SK-N-DZ (cell line): ENCODE results near the gene YIPF3. TPM values are rescaled to one million over a fixed set of nuclear protein-coding genes. Genes with fewer than 3 reads are reported as not detected.
"Not testable (repeated sequence)": the region's sequence is repeated elsewhere in the genome, so short reads cannot be mapped to it uniquely, and the experiment has no call there.

ENCODE experiments used
- DNase-seq: peaks from one replicate; pipeline ENCODE4 v3.0.0-alpha.2; 2015; ENCODE audit warnings: low spot score
- polyA plus RNA-seq, 2 experiments: library from polyadenylated mRNA; depleted of rRNA; stranded (reverse); fragments of >200 nt; gene quantifications; 2 replicates each; pipeline ENCODE4 v1.2.3, GENCODE V29; 2014

The YIPF3 gene
- polyA plus RNA-seq (2014; cell fraction: cytosol; rRNA removed), result 182 and 205 TPM in 2 replicates
- polyA plus RNA-seq (2014; cell fraction: nucleus; rRNA removed), result 152 and 201 TPM in 2 replicates

DNA sequence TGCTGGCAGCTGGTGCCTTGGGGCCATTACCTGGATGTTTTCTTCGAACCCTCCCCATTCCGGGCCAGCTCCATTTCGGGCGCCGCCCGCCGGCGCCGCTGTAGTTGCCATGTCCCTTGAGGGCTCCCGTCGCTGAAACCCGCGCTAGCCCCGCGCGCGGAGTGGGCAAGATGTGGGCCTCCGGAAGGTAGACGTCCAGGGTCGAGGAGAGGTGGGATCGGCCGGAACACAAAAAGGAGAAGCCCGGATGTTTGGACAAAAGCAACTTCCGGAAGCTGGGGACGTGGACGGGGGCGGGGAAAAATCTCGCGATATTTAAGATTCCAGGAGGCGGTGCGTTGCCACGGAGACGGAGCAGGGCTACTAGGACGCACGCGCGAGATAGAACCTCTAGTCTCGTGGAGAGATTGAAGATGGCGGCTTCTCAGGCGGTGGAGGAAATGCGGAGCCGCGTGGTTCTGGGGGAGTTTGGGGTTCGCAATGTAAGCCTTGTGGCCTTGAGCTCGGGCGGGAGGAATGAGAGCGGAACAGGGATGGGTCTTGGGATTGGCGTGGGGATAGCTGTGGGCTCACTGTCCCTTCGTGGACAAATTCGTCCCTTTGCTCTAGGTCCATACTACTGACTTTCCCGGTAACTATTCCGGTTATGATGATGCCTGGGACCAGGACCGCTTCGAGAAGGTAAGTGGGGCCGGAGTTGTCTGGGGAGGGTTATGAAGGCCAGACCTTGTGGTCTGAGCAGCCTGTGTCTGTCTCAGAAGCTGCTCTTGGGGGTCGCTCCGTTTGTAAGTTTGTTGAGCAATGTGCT lies at the start of gene YIPF3, which contains the start of gene POLR1C:
YIPF3 (minus strand) TSS at position 230 of the 808 bp plus-strand sequence; CDS start at position 111, 119 bp downstream.
POLR1C (plus strand) TSS at position 393 of the 808 bp plus-strand sequence; CDS start at position 414, 21 bp downstream.
- DNase-seq, result peak; percentile 98

DNA sequence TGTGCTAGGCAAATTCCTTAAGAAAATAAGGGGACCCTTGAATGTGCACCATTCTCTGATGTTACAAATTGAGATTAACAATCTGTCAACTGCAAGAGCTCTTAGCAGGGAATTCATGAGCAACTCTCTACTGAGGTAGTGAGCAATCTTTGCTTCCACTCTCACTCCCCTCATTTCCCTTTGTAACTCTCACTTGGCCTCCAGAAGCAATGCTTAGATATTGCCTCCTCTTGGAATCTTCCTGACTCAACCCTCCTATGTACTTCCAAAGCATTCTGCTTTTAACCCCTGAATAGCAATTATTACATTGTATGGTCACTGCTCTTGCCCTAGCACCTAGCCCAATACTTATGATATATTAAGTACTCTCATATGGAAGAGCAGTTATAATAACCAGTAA lies 42.6 kb upstream of the YIPF3 start:
- DNase-seq, result no peak

DNA sequence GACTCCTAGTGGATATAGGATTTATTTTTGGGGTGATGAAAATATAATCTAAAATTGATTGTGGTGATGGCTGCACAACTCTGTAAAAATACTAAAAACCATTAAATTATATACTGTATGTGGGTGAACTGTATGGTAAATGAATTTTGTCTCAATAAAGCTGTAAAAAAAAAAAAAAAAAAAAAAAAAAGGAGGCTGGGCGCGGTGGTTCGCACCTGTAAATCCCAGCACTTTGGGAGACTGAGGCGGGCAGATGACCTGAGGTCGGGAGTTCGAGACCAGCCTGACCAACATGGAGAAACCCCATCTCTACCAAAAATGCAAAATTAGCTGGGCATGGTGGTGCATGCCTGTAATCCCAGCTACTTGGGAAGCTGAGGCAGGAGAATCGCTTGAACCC lies 40.9 kb upstream of the YIPF3 start:
- not testable (repeated sequence) for DNase-seq

DNA sequence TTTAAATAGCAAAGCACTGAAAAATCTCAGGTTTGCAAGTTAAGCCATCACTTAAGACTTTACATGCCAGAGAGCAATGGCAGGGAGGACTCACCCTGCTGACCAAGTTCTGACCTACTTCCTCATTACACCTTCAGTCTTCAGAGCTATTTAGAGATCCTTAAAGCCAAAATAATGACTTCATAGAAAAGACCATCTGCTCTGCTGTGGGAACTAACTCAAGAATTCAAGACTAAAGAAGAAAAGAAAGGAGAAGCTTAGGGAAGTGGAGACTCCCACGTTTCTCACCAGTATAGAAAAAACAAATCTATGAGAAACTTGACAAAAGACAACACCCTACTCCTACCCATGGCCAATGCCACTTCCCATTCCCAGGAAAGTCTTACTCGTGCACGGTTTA lies 30.5 kb upstream of the YIPF3 start:
- DNase-seq, result no peak

DNA sequence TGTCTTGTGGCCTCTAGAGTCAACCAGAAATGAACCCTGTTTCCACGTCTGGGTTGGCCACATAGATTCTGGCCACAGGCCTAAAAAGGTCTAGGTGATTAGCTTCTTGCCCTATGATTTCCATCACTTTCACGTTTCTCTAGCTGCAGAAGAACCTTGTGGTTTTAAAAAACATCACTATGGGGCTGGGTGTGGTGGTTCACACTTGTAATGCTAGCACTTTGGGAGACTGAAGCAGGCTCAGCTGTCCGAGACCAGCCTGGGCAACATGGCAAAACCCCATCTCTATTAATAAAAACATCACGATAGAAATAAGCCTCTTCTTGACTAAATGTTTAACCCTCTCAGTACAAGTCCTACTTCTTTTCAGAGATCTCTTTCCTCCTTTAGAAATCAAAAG lies 27.7 kb upstream of the YIPF3 start:
- no peak for DNase-seq

DNA sequence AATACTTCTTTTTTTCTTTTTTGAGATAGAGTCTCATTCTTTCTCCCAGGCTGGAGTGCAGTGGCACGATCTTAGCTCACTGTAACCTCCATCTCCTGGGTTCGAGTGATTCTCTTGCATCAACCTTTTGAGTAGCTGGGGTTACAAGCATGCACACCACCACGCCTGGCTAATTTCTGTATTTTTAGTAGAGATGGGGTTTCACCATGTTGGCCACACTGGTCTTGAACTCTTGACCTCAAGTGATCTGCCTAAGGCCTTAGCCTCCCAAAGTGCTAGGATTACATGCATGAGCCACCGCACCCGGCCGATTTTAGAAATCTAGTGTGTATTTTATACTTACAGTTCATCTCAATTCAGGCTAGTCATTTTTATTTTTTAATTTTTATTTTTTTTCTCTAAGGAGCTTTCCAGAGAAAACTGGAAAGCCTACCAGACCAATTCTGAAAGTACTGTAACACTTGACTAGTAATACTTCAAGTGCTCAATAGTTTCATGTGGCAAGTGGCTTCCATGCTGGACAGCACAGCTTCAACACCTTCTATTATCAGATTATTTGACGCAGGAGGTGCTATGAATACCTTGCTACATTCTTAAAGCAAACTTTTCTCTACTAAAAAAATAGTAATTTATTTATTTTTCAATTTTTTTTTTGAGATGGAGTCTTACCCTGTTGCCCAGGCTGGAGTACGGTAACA lies 25.2 kb upstream of the YIPF3 start:
- no peak for DNase-seq

DNA sequence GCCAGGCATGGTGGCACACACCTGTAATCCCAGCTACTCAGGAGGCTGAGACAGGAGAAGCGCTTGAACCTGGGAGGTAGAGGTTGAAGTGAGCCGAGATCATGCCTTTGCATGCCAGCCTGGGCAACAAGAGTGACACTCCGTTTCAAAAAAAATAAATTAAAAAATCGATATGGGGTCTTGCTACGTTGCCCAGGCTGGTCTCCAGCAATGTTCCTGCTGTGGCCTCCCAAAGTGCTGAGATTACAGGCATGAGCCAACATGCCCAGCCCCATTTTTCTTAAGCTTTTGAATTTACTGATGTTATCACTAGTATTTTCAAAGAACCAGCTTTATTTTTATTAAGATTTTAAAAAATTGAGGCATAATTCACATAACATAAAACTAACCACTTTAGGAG lies 23.8 kb upstream of the YIPF3 start:
- DNase-seq, result no peak

DNA sequence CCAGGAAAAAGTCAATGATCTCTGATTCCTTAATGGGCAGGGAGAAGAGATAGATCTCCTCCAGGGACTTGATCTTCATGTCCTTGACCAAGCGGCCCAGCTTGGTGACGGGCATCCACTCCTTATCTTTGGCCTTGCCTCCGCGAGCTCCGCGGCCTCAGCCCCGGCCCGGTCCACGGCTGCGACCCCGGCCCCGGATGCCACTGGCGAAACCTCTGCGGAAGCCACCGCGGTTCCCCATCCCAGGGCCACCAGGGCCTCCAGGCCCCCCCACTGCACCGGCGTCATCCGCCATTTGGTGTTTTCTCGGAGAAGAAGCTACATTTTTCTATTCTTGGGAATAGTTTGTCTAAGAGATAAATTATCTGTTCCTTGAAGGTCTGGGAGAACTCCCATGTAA lies 22.7 kb upstream of the YIPF3 start:
- not testable (repeated sequence) for DNase-seq

DNA sequence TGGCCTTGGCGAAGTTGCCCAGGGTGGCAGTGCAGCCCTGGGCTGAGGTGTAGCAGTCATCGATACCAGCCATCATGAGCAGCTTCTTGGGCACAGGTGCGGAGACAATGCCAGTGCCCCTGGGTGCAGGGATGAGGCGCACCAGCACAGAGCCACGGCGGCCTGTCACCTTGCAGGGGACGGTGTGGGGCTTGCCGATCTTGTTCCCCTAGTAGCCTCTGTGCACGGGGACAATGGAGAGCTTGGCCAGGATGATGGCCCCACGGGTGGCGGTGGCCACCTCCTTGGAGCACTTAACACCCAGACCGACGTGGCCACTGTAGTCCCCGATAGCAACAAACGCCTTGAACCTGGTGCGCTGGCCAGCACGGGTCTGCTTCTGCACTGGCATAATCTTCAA lies 22.3 kb upstream of the YIPF3 start:
- DNase-seq, result not testable (repeated sequence)

DNA sequence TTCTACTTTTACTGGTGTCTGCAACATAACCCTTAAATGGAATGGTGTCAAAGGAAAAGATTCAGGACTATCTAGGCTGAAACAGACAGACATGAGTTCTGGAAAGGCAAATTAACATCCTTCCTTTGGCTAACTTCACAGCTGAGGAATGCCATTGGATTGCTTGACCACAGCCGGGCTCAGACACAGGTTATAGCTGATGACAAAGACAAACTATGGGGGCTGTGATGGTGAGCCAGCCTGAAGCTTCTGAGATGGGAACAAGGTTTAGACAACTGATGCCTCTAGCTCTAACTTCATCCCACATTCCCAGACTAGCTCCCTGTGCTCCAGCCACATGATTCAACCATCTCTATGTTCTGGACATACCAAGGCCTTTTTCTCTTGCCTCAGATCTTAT lies 15.5 kb upstream of the YIPF3 start:
- no peak for DNase-seq

DNA sequence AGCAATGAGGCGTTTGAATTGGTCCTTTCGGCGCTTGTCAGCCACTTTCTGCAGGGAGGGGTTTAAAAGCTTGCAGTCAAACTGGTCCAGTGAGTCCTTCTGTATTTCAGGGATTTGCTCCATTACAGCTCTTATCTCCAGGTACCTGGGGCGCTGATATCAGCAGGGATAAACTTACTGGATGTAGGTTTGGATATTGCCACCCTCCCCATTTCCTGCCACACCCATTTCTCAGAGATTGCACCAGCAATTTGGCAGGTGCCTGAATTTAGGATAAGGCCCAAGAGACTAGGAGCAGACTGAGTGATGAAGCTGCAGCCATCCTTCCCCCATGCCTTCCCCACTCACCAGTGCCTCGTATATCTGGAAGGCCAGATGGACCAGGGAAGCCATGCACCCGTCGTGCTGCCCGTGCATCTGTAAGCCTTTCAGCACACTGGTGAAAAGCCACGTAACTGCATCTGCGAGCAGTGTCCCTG lies 7.8 kb upstream of the YIPF3 start:
- DNase-seq, result no peak

DNA sequence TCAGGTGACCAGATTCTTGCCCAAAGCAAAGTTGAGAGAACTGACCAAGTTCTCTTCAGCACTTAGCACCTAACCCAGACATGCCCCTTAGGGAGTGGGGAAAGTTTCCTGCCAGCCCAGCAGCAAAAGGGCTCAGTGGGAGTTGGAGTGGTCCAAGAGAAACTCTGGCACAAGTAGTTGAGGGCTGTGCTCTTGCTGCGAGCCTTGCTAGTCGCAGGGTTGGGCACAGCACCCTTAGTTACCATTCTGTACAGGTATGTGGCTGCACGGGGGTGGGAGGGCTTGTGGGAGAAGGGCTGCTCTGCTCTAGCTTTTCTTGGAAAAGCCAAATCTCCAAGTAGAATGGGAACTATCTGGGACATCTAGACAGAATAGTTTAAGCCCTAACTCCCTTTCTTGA lies 6.6 kb upstream of the YIPF3 start:
- no peak for DNase-seq

DNA sequence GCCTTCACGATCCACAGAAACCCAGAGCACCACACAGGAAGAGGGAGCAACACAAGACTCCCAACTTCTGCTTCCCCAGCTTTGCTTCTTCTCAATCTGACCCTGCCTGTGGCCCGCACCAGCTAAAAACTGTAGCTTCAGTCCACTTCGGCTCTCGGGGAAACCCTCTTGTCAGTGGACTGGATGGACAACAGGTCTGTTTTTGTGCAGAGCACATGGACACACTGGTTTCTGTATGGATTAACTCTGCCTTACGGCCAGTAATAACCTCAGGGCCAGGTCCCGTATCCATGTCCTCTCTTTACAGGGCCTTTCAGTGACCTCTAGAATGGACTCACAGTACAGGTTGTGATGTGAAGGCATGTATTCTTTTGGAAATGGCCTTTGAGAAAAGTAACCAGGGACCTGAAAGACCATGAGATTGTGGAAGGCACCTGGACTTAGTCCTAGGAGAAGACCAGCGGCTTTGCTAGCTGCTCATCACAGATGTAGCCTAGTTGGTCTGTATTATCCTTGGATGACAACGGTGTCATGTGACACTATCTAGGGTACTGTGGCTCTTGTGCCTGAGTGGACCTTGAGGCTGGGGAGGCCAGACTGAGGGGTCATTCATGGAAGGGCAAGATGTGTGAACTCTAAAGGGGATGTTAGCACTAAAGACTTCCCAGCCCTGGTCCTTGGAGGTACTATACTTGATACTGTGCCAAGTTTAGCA lies 6.0 kb upstream of the YIPF3 start:
- DNase-seq, result no peak

DNA sequence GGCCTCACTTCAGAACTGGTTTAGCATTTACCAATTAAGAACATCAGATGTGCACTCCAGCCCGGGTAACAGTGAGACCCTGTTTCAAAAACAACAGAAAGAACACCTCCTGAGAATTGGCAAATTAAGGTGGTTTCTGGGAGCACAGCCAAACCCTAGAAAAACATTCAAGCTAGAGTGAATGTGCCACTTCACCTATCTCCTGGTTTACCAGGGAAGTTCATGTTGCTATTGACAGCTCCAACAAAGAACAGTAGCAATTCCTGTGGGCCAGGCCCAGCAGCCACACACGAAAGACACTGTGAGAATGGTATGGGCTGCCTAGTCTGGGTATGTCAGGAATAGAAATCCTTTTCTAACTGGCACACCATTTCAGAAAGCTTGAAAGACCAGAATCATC lies 5.1 kb upstream of the YIPF3 start:
- no peak for DNase-seq

DNA sequence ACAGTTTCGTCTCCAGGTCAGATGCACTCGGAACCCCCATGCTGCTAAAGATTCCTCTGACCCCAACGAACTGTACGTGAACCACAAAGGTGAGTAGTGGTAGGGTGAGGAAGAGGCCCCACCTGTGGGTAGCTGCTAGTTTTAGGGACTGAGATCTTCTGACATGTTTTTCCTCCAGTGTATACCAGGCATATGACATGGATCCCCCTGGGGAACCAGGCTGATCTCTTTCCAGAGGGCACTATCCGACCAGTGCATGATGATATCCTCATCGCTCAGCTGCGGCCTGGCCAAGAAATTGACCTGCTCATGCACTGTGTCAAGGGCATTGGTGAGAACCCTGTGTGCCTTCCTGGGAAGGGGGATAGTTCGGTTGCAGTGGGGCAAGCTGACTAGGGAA lies 3.4 kb upstream of the YIPF3 start:
- DNase-seq, result no peak

DNA sequence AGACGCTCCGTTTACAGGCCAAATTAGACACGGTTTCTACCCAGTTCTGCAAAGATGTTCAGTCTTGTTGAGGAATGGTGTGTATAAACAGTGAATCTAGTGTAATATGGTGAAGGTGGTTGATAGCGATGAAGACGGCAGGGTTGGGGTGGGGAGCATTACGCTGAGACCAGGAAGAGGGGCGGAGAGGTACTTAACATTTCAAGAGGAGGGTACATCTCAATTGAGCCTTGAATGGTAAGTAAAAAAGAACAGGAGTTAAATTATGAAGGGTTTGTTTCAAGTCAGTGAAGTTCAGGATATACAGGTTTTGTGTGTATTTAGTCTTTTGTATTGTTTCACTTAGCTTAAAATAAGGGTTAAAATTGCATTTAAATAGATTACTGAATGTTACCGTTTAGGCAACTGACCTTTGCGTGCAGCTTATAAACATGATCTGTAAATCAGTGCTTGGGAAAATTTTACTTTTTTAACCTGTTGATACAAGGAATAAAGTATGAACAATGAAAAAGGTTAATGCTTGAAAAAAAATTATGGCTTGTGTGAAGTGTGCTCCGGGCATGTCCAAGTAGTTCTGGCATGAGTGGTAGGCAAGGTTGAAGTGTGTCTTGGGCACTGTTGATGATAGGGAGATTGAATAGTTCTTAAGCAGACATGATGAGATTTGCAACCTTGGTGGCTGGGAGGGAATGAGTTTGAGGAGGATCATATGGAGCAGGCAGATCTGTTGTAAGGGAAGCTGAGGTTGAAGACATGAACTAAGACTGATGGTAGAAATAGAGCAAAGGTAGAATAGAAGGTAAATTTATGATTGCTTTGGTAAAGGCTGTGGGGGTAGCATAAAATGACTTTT lies 1.0 kb upstream of the YIPF3 start:
- no peak for DNase-seq

DNA sequence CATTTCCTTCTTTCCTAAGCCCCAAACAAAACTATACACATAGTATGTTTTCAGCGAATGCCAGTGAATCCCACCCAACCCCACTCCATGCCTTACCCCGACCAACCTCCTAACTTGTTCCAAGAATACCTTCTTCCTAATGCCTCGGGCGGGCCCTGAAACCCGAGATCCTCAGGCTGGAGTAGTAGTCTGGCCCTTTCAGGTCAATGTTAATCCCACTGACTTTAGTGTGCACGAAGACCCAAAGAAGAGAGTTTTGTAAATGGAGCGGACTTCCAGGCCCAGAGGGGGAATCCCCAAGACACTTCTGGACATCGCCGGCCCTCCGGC lies 394 bp downstream of the YIPF3 start:
- DNase-seq, result no peak

DNA sequence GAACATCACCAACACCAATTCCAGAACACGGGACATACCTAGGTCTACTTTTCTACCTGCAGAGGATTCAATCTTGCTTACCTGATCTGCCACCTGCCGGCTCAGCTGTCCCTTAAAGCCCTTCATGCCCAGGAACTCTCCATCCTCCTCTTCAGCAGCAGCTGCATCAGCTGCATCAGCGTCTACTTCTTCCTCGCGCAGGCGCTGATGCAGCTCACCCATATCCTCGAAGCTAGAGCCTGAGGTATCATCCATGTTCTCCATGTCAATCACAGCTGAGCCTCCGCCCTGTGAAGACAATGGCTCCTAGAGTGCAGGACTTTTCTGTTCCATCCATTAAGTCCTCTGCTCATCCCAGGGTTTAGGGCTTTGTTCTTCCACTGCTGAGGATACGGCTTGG lies 918 bp downstream of the YIPF3 start:
- DNase-seq, result no peak

DNA sequence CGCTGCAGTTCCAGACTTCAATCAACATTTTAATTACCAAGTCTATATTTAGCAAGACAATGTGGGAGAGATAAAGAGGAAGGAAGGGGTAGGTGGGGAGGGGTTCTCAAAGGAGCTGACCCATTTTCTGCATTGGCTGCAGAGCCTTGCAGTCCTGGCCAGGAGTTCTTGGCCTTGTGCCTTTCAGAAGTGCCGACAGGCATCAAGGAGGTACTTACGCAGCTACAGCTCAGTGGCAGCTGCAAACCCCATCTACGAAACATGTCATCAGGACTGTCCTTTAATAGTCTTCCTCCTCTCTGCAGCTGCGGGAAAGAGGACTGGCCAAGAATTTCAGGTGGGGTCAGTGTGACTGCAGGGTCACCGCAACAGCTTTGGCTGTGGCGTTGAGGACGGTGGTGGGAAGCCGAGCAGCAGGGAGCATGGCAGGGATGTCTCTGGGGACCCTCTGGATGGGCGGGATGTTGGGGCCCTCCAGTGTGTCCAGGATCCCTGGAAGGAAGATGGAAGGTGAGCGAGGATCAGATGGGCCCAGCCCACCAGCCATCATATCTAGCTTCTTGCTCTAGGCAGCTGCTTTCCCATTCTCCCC lies 4.8 kb downstream of the YIPF3 start:
- DNase-seq, result no peak

DNA sequence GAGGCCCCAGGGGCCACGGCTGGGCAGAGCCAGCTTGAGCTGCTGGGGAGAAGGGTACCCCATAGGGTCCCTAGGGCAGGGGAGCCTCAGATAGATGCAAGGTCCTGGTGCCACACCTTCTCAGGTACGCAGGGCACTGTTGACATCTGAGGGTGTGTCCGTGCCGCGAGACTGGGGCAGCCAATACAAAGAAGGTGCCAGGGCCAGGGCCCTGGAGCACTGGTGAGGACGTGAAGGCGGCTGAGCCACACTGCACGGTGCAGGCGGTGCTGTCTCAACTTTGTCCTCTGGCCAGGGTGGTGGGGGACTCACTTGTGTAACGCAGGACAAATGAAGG lies 5.9 kb downstream of the YIPF3 start:
- no peak for DNase-seq
